Ishikawa (cell line): ENCODE data around the gene CDYL2.

Experiments used
- CEBPB ChIP-seq: IDR thresholded peaks from 2 replicates; pipeline ENCODE4 v1.6.1; 2012
- EP300 ChIP-seq: IDR thresholded peaks from 2 replicates; pipeline ENCODE4 v1.6.1; 2012; ENCODE audit warnings: borderline replicate concordance
- REST ChIP-seq: IDR thresholded peaks from 2 replicates; pipeline ENCODE4 v1.6.1; 2012; ENCODE audit warnings: low read depth, mild to moderate bottlenecking
- TAF1 ChIP-seq: IDR thresholded peaks from 2 replicates; pipeline ENCODE4 v1.6.1; 2012; ENCODE audit warnings: low read depth, mild to moderate bottlenecking
- TCF12 ChIP-seq: IDR thresholded peaks from 2 replicates; pipeline ENCODE4 v1.6.1; 2012; ENCODE audit warnings: low read depth
- YY1 ChIP-seq: IDR thresholded peaks from 2 replicates; pipeline ENCODE4 v1.6.1; 2012; ENCODE audit warnings: low read depth

- TF ChIP-seq CEBPB, result no peak
- TF ChIP-seq EP300, result no peak
- no peak for TF ChIP-seq TAF1
- no peak for TF ChIP-seq REST
- no peak for TF ChIP-seq YY1
- no peak for TF ChIP-seq TCF12
Observed at GRCh38 chr16:80723091-80723490, 81.3 kb downstream of the CDYL2 start.
